Activated CD4-positive, alpha-beta T cell treated with anti-CD3 and anti-CD28 coated beads, Interleukin-2, amount 10 ng/mL, durations not matched to agents 7 days and 5 days (primary cell): ENCODE data around the gene POGZ. TPM values are rescaled to one million over a fixed set of nuclear protein-coding genes. Genes with fewer than 3 reads are reported as not detected.
"Not testable (repeated sequence)": the region's sequence is repeated elsewhere in the genome, so short reads cannot be mapped to it uniquely, and the experiment has no call there.

Experiments
- CTCF ChIA-PET: fragments of 350-600 bp; sonication (Branson Sonifier 250); formaldehyde crosslinking; loops from one replicate; lab custom pipeline; 2021; ENCODE audit warnings: antibody characterized with exemption; lab: Charles Lee
- POLR2A ChIA-PET: fragments of 350-600 bp; sonication (Branson Sonifier 250); formaldehyde crosslinking; loops from one replicate; lab custom pipeline; 2021; ENCODE audit warnings: antibody characterized with exemption; lab: Charles Lee
- DNase-seq: peaks from one replicate; pipeline ENCODE4 v3.0.0-alpha.2; 2020
- H3K27ac Mint-ChIP-seq: one replicate; pipeline ENCODE4 v1.8.0; 2021; ENCODE audit warnings: mild to moderate bottlenecking, moderate library complexity, mixed read lengths
- H3K27me3 Mint-ChIP-seq: one replicate; pipeline ENCODE4 v1.8.0; 2021; ENCODE audit warnings: mixed read lengths
- H3K36me3 Mint-ChIP-seq: one replicate; pipeline ENCODE4 v1.8.0; 2021; ENCODE audit warnings: low read depth, mixed read lengths
- H3K4me1 Mint-ChIP-seq: one replicate; pipeline ENCODE4 v1.8.0; 2021; ENCODE audit warnings: mixed read lengths
- H3K4me3 Mint-ChIP-seq: one replicate; pipeline ENCODE4 v1.8.0; 2021; ENCODE audit warnings: mild to moderate bottlenecking, moderate library complexity, mixed read lengths
- H3K9me3 Mint-ChIP-seq: one replicate; pipeline ENCODE4 v1.8.0; 2021; ENCODE audit warnings: mixed read lengths
- total RNA-seq, 2 experiments: library from RNA; stranded (reverse); gene quantifications; one replicate each; pipeline ENCODE4 v1.2.3, GENCODE V29; 2021

The POGZ gene
- total RNA-seq, 2 experiments from 2014 or later: 82.8 to 85.5 TPM

DNA sequence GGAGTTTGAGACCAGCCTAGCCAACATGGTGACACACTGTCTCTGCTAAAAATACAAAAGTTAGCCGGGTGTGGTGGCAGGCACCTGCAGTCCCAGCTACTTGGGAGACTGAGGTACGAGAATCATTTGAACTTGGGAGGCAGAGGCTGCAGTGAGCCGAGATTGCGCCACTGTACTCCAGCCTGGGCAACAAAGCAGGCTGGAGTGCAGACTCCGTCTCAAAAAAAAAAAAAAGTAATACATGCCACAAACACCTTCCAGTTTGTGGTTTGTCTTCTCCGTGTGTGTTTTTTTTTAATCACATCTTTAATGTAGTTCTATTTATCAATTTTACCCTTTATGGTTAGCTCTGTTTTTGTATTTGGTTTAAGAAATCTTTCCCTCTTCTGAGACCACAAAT lies 22.3 kb downstream of the POGZ start:
- no peak overlapping the region for H3K27ac Mint-ChIP-seq
- H3K4me1 Mint-ChIP-seq: peaks cover 16% of the 10 kb centered on the region
- no peak for DNase-seq
- CTCF ChIA-PET: no interaction called here
- no peaks in the 10 kb centered on the region for H3K27me3 Mint-ChIP-seq
- no peaks in the 10 kb centered on the region for H3K9me3 Mint-ChIP-seq
- no peak overlapping the region for H3K4me3 Mint-ChIP-seq
- POLR2A ChIA-PET: no interaction called here
- H3K36me3 Mint-ChIP-seq: peaks cover 12% of the 10 kb centered on the region

DNA sequence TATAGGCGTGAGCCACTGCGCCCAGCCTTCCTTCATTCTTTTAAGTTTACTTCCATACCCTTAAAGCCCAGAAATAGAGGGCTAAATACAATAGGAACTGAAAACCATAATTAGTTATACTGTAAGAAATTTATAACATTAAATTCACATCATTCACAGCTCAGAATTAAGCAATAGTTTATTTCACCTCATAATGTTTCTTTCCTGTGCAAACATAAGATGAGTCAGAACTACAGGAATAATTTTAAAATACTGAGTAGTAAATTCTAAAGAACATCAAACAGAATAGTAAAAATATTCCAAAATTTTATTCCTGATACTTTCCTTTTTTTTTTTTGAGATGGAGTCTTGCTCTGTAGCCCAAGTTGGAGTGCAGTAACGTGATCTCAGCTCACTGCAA lies 24.1 kb downstream of the POGZ start:
- DNase-seq: no peak
- Mint-ChIP-seq H3K4me3 (no peak overlapping the region), H3K27me3 (no peaks in the 10 kb centered on the region), H3K27ac (no peak overlapping the region), H3K4me1 (peaks cover 7% of the 10 kb centered on the region), H3K36me3 (peaks cover 8% of the 10 kb centered on the region), H3K9me3 (no peaks in the 10 kb centered on the region)
- POLR2A ChIA-PET: no interaction called here
- CTCF ChIA-PET: interaction anchor here (0.6 to 1.2 kb wide), 4 partner anchors 16 to 303 kb away, joined by 3 to 4 read pairs (median 4); no protein-coding TSS in a partner anchor

DNA sequence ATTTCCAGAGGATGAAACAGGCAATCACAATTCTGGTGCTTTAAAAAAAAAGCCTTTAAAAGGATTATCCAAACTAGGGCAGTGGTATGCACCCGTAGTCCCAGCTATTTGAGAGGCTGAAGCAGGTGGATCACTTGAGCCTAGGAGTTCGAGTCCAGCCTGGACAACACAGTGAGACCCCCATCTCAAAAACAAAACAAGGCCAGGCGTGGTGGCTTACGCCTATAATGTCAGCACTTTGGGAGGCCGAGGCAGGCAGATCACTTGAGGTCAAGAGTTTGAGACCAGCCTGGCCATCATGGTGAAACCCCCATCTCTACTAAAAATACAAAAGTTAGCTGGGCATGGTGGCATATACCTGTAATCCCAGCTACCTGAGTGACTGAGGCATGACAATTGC lies 25.5 kb downstream of the POGZ start:
- CTCF ChIA-PET: interaction anchor here (0.9 kb wide), 1 partner anchor 11 kb away, joined by 3 read pairs; no protein-coding TSS in a partner anchor
- H3K36me3 Mint-ChIP-seq, H3K9me3 Mint-ChIP-seq, H3K27ac Mint-ChIP-seq, H3K4me3 Mint-ChIP-seq, H3K4me1 Mint-ChIP-seq, DNase-seq, H3K27me3 Mint-ChIP-seq, POLR2A ChIA-PET: not testable (repeated sequence)

DNA sequence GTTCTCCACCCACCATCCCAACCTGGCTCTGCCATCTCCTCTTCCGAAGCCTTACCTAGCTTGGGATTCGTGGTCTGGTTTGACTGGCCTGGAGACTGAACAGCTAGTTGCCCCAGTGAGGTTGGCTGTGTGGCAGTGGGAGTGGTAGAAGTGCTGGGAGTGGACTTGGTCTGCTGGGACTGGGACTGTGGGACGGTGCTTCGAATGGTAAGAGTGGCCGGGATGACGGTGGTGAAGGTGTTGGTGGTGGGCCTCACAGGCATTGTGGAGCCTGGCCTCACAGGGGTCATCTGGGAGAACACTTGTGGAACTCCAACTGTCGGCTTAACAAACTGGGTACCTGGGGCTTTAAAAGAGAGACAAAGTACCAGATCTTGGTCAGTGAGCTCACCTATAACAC lies 31.2 kb downstream of the POGZ start:
- DNase-seq: no peak
- H3K36me3 Mint-ChIP-seq: peaks cover 51% of the 10 kb centered on the region
- H3K4me1 Mint-ChIP-seq: no peaks in the 10 kb centered on the region
- no peaks in the 10 kb centered on the region for H3K27me3 Mint-ChIP-seq
- H3K4me3 Mint-ChIP-seq: no peak overlapping the region
- ChIA-PET POLR2A (no interaction called here), CTCF (no interaction called here)
- no peak overlapping the region for H3K27ac Mint-ChIP-seq
- no peaks in the 10 kb centered on the region for H3K9me3 Mint-ChIP-seq

DNA sequence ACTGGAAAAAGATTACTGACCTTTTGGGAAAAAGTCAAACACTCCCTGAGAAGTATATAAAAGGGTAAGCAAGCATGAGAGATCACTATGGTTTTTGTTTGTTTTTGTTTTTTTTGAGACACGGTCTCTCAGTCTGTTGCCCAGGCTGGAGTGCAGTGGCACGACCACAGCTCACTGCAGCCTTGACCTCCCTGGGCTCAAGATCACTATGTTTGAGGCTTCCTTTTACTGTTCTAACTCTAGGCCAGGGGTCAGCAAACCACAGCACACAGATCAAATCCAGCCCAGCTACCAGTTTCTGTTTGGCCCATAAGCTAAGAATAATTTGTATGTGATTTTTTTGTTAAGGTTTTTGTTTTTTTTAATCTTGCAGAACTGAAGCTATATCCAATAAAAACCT lies 34.2 kb downstream of the POGZ start:
- no peak overlapping the region for H3K4me3 Mint-ChIP-seq
- H3K36me3 Mint-ChIP-seq: peaks cover 49% of the 10 kb centered on the region
- H3K9me3 Mint-ChIP-seq: no peaks in the 10 kb centered on the region
- DNase-seq: no peak
- CTCF ChIA-PET: interaction anchor here (1.1 to 1.6 kb wide), 4 partner anchors 10 to 25 kb away, joined by 3 to 4 read pairs (median 4); no protein-coding TSS in a partner anchor
- H3K4me1 Mint-ChIP-seq: no peaks in the 10 kb centered on the region
- no peaks in the 10 kb centered on the region for H3K27me3 Mint-ChIP-seq
- POLR2A ChIA-PET: no interaction called here
- no peak overlapping the region for H3K27ac Mint-ChIP-seq

DNA sequence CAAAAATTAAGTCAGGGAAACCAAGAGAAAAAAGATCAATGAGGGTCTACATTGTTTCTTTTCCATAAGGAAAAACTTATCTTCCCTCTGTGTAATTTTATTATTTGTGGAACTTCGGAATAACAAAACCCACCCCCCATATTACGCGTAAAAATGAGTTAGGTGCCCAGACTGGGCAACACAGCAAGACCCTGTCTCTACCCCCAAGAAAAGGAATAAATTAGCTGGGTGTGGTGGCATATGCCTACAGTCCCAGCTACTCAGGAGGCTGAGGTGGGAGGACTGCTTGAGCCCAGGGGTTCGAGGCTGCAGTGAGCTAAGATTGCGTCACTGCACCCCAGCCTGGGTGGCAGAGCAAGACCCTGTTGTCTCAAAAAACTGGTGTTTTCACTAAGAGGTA lies 39.5 kb downstream of the POGZ start:
- DNase-seq: no peak
- Mint-ChIP-seq H3K9me3 (no peaks in the 10 kb centered on the region), H3K4me1 (no peaks in the 10 kb centered on the region), H3K27me3 (no peaks in the 10 kb centered on the region), H3K4me3 (no peak overlapping the region), H3K36me3 (peaks cover 36% of the 10 kb centered on the region), H3K27ac (no peak overlapping the region)
- POLR2A ChIA-PET: no interaction called here
- CTCF ChIA-PET: interaction anchor here (0.6 to 1.3 kb wide), 3 partner anchors 14 to 166 kb away, joined by 3 to 4 read pairs (median 4); no protein-coding TSS in a partner anchor

DNA sequence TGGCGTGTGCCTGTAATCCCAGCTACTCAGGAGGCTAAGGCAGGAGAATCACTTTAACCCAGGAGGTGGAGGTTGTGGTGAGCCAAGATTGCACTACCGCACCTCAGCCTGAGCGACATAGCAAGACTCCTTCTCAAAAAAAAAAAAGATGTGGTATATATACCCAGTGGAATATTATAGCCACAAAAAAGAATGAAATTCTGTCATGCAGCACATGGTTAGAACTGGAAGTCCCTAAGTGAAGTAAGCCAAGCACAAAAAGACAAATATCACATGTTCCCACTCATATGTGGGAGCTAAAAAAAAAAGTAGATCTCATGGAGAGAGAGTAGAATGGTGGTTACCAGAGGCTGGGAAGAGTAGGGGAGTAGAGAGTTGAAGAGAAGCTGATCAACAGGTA lies 41.2 kb downstream of the POGZ start:
- DNase-seq: no peak
- Mint-ChIP-seq H3K27me3 (no peaks in the 10 kb centered on the region), H3K4me3 (no peak overlapping the region), H3K4me1 (no peaks in the 10 kb centered on the region), H3K36me3 (peaks cover 25% of the 10 kb centered on the region), H3K9me3 (no peaks in the 10 kb centered on the region), H3K27ac (no peak overlapping the region)
- CTCF ChIA-PET: interaction anchor here (0.7 to 1.3 kb wide), 2 partner anchors 13 to 74 kb away, joined by 3 to 6 read pairs; no protein-coding TSS in a partner anchor
- POLR2A ChIA-PET: no interaction called here

DNA sequence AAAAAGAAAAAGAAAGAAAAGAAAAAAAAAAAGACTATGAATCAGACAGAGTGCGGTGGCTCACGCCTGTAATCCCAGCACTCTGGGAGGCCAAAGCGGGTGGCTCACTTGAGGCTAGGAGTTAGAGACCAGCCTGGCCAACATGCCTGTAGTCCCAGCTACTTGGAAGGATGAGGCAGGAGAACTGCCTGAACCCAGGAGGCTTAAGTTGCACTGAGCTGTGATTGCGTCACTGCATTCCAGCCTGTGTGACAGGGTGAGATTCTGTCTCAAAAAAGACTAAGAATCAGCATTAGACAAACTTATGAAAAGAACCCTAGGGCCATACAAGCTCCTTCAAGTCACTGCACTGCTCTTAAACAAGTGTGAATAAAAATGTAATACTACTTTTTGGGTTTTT lies 43.1 kb downstream of the POGZ start:
- Mint-ChIP-seq H3K36me3 (peaks cover 31% of the 10 kb centered on the region), H3K27ac (no peak overlapping the region), H3K27me3 (no peaks in the 10 kb centered on the region), H3K4me3 (no peak overlapping the region), H3K4me1 (no peaks in the 10 kb centered on the region), H3K9me3 (no peaks in the 10 kb centered on the region)
- ChIA-PET POLR2A (interaction anchor here (1.3 kb wide), 1 partner anchor 14 kb away, joined by 3 read pairs; no protein-coding TSS in a partner anchor), CTCF (interaction anchor here (0.6 to 1.5 kb wide), 6 partner anchors 9 to 168 kb away, joined by 3 to 4 read pairs (median 3); no protein-coding TSS in a partner anchor)
- DNase-seq: no peak

DNA sequence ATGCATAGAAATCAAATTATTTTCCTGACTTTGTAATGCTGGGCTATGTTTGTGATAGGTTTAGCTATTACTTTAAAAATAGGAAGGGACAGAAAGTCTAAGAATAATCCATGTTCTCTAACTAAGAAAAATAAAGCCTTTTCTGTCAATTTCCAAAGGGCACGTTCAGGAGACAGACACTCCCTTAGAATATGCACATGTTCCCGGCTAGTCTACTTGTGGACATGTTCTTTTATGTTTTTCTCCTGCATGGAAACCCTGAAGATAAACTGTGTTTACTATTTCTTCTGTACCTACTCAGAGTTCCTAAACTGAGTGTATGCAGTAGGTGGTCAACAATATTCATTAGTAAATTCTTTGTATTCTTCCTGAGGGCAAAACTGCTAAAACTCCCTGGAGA lies 47.4 kb downstream of the POGZ start:
- ChIA-PET CTCF (interaction anchor here (0.6 to 1.3 kb wide), 2 partner anchors 9 to 1299 kb away, joined by 3 read pairs; no protein-coding TSS in a partner anchor), POLR2A (no interaction called here)
- Mint-ChIP-seq H3K9me3 (no peaks in the 10 kb centered on the region), H3K27me3 (no peaks in the 10 kb centered on the region), H3K4me1 (no peaks in the 10 kb centered on the region), H3K4me3 (no peak overlapping the region), H3K27ac (no peak overlapping the region), H3K36me3 (peaks cover 54% of the 10 kb centered on the region)
- no peak for DNase-seq

DNA sequence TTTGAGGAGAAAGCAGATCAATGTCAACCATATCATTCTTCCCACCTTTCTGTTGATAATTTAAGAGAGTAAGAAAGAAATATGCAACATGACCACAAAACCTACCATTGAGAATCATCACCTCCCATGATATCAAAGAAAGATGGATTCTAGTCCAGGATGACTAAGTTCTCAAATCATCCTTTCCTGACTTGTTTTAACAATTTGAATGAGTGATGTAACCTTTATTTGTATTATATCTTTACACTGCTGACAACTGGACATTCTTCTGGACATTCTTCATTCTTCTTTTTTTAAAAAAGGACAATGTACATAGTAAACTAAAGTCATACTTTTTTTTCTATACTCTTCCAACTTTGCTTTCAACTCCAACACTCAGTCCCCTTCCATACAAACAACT lies 50.4 kb downstream of the POGZ start:
- no peak overlapping the region for H3K4me3 Mint-ChIP-seq
- ChIA-PET POLR2A (no interaction called here), CTCF (interaction anchor here (0.6 kb wide), 1 partner anchor 392 kb away, joined by 3 read pairs; no protein-coding TSS in a partner anchor)
- H3K27ac Mint-ChIP-seq: no peak overlapping the region
- H3K27me3 Mint-ChIP-seq: no peaks in the 10 kb centered on the region
- no peak for DNase-seq
- H3K9me3 Mint-ChIP-seq: no peaks in the 10 kb centered on the region
- peaks cover 68% of the 10 kb centered on the region for H3K36me3 Mint-ChIP-seq
- H3K4me1 Mint-ChIP-seq: no peaks in the 10 kb centered on the region

DNA sequence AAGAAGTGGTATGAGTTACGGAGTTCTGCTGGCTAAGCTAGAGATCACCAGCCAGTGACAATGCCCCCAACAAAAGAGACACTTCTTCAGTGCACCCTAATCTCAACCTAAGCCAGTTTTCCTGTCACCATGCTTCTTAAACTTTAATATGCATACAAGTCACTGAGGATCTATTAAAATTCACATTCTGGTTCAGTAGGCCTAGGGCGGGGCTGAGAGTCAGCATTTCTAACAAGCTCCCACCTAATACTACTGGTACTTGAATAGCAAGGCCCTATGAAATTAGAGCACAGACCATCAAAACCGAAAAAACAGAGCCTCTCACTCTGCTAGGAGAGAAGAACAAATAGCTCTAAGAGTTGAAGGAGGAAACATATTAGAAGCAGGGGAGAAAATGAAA lies 52.0 kb downstream of the POGZ start:
- H3K27me3 Mint-ChIP-seq: no peaks in the 10 kb centered on the region
- no peaks in the 10 kb centered on the region for H3K4me1 Mint-ChIP-seq
- H3K27ac Mint-ChIP-seq: no peak overlapping the region
- H3K9me3 Mint-ChIP-seq: no peaks in the 10 kb centered on the region
- ChIA-PET POLR2A (no interaction called here), CTCF (interaction anchor here (0.6 to 1.6 kb wide), 4 partner anchors 9 to 101 kb away, joined by 3 to 4 read pairs (median 3); no protein-coding TSS in a partner anchor)
- peaks cover 70% of the 10 kb centered on the region for H3K36me3 Mint-ChIP-seq
- no peak overlapping the region for H3K4me3 Mint-ChIP-seq
- no peak for DNase-seq

DNA sequence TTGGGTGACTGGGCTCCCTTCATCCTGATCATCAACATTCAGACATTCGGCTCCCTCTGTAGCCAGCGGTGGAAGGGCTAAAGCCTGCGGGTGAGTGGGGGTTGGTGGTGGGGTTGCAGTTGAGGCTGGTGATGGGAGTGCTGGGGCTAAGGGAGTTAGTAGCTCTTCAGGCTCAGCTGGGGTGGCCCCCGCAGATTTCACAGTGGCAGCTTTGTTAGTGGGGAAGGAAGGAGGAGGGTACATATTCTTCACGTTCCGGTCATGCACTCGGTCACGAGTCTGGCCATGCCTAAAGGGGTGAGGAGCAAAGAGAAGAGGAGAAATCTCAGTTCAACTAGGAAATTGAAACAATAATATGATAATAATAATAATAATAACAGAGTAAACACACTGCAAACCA lies 53.1 kb downstream of the POGZ start:
- ChIA-PET POLR2A (no interaction called here), CTCF (interaction anchor here (0.6 to 1.5 kb wide), 4 partner anchors 10 to 763 kb away, joined by 3 to 10 read pairs (median 4); no protein-coding TSS in a partner anchor)
- Mint-ChIP-seq H3K9me3 (no peaks in the 10 kb centered on the region), H3K27ac (no peak overlapping the region), H3K4me3 (no peak overlapping the region), H3K36me3 (peaks cover 71% of the 10 kb centered on the region), H3K27me3 (no peaks in the 10 kb centered on the region), H3K4me1 (peaks cover 9% of the 10 kb centered on the region)
- DNase-seq: no peak

DNA sequence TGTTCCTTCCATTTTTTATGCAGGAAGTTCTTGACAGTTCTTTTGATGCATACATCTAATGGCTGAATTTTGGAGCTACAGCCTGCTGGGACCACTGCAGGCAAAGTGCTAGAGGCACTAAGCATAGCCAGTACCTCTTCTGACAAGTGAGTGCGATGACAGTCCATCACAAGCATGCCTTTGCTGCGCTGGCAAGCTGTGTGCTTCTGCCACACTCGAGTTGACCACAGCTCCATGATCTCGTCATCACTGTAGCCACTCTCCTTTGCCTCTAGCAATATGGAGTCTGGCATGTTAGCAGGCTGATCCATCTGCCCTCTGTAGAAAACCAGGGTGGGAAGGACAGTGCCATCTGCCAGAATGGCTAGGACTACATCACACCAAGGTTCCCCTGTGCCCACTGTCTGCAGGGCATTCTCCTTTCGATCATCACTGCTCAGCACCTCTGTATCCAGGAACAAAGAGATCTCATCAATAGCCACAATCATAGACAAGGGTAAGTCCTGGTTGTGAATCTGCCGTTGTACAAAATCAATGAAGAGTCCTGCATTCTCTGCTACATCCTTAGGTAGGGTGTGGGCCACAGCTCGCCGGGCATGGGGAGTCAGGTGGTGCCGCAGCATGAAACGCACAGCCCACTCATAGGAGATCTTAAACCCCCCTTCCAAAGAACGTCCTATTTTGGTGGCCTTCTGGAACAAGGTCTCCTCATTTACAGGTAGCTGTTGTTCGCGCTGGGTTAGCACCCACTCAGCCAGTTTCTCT lies 53.9 kb downstream of the POGZ start:
- H3K9me3 Mint-ChIP-seq: no peaks in the 10 kb centered on the region
- no peak for DNase-seq
- H3K4me3 Mint-ChIP-seq: no peak overlapping the region
- no peak overlapping the region for H3K27ac Mint-ChIP-seq
- CTCF ChIA-PET: interaction anchor here (0.8 to 1.8 kb wide), 4 partner anchors 8 to 15 kb away, joined by 3 to 6 read pairs (median 4); no protein-coding TSS in a partner anchor
- peaks cover 17% of the 10 kb centered on the region for H3K4me1 Mint-ChIP-seq
- POLR2A ChIA-PET: no interaction called here
- H3K36me3 Mint-ChIP-seq: peaks cover 70% of the 10 kb centered on the region
- H3K27me3 Mint-ChIP-seq: no peaks in the 10 kb centered on the region
